Activated T-cell treated with anti-CD3 and anti-CD28 coated beads, Interleukin-2, amount 50 U/mL, for 24 hours (primary cell): ENCODE data around the gene RAPGEF4.

Experiments
- DNase-seq: peaks from one replicate; pipeline ENCODE4 v3.0.0-alpha.2; 2020
- H3K27ac Mint-ChIP-seq: 2 replicates; pipeline ENCODE4 v1.8.0; 2020; ENCODE audit warnings: mild to moderate bottlenecking, mixed read lengths
- H3K27me3 Mint-ChIP-seq: 2 replicates; pipeline ENCODE4 v1.8.0; 2020; ENCODE audit warnings: mixed read lengths
- H3K36me3 Mint-ChIP-seq: 2 replicates; pipeline ENCODE4 v1.8.0; 2020; ENCODE audit warnings: low read depth, mixed read lengths
- H3K4me1 Mint-ChIP-seq: 2 replicates; pipeline ENCODE4 v1.8.0; 2020; ENCODE audit warnings: low read depth, mixed read lengths
- H3K4me3 Mint-ChIP-seq: 2 replicates; pipeline ENCODE4 v1.8.0; 2020; ENCODE audit warnings: mild to moderate bottlenecking, moderate library complexity, mixed read lengths
- H3K9me3 Mint-ChIP-seq: 2 replicates; pipeline ENCODE4 v1.8.0; 2020; ENCODE audit warnings: mixed read lengths

The RAPGEF4 gene

DNA sequence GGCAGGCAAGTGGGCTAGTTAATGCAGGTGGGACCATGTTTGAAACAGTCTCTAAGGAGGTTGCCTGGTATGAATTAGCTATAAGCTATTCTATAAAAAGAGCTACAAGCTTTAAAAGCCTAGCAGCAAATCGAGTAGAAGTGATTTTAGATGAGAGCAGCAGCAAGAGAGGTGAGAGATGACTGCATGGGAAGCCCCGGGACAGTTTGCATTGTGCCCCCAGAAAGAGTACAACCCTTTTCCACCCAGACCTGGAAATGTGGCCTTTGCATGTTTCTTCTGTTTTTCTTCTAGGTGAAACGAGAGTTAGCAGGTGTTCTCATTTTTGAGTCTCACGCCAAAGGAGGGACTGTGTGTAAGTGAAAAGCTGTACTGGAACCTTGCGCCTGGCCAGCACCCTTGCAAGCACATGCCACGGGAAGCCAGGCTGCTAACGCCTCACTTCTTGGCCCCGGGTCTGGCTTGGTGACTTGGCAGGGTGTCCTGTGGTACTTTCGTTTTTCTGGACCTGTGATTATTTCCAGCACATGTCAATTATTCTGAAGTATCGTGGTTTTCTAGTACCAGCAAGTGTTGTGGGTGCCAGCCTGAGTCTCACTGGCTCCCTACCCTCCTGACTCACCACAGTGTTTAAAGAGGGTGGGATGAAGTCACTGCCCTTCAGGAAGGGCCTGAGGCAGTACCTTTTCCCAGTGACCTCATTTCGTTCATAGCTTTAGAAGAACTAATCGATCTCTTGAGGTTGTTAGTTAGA is 249.7 kb downstream of the RAPGEF4 start:
- Mint-ChIP-seq H3K4me3 (no peak overlapping the region), H3K27me3 (peaks cover 15% of the 10 kb centered on the region), H3K27ac (peak overlapping the region; percentile 80), H3K9me3 (no peaks in the 10 kb centered on the region), H3K4me1 (peaks cover 14% of the 10 kb centered on the region), H3K36me3 (no peaks in the 10 kb centered on the region)
- DNase-seq: no peak

DNA sequence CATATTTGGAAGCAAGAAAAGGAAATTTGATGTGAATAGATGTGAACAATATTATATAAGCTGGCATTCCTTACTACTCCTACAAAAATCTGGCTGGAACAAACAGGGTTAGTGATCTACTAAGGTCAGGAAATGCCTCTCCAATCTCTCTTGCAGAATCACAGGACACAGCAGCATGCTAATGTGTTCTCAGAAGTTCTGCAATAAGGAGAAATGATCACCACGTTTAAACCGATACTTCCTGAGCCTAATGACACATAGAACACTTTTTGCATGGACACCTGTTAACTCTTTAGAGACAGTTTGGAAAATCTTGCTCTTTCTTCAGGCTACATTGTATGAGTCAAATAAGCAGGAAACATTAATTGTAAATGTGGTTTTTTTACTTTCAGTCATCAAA is 250.4 kb downstream of the RAPGEF4 start:
- no peak for DNase-seq
- Mint-ChIP-seq H3K36me3 (no peaks in the 10 kb centered on the region), H3K27me3 (peaks cover 18% of the 10 kb centered on the region), H3K4me1 (peaks cover 14% of the 10 kb centered on the region), H3K4me3 (no peak overlapping the region), H3K9me3 (no peaks in the 10 kb centered on the region), H3K27ac (peak overlapping the region; percentile 80)

DNA sequence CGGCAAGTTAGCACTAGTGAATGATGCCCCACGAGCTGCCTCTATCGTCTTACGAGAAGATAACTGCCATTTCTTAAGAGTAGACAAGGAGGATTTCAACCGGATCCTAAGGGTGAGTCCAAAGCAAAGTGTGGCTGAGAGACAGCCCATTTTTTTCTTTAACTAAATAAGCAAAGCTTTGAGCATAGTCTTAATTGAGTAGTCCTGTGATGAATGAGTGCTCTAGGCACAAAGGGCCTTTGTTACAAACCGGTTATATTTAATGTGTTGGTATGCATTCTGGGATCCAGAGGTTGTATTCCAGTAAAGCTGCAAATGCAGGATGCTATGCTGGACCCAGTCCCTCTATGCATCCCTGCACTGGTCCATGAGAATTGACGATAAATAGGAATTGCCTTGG is 253.1 kb downstream of the RAPGEF4 start:
- Mint-ChIP-seq H3K4me3 (no peak overlapping the region), H3K27me3 (peaks cover 3% of the 10 kb centered on the region), H3K9me3 (no peaks in the 10 kb centered on the region), H3K27ac (no peak overlapping the region), H3K4me1 (peaks cover 14% of the 10 kb centered on the region), H3K36me3 (no peaks in the 10 kb centered on the region)
- DNase-seq: no peak

DNA sequence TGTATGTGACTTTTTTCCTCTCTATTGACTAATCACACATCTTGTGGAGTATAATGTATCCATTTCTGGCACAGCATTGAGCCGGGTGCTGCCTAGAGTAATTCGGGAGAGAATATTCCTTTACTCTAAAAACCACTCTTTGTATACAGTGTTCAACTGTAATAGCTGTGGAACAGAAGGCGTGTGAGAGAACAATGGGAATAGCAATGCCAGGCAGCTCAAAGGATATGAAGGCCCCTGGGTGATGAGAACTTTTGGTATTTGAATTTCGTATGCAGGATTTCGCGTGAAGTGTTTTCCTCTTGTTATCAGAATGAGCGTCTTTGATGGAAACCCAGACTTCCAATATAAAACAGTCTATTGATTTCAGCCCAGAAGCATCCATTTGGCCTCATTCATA is 255.4 kb downstream of the RAPGEF4 start:
- no peak for DNase-seq
- Mint-ChIP-seq H3K9me3 (no peaks in the 10 kb centered on the region), H3K27ac (no peak overlapping the region), H3K27me3 (peaks cover 6% of the 10 kb centered on the region), H3K4me3 (no peak overlapping the region), H3K36me3 (no peaks in the 10 kb centered on the region), H3K4me1 (peaks cover 2% of the 10 kb centered on the region)

DNA sequence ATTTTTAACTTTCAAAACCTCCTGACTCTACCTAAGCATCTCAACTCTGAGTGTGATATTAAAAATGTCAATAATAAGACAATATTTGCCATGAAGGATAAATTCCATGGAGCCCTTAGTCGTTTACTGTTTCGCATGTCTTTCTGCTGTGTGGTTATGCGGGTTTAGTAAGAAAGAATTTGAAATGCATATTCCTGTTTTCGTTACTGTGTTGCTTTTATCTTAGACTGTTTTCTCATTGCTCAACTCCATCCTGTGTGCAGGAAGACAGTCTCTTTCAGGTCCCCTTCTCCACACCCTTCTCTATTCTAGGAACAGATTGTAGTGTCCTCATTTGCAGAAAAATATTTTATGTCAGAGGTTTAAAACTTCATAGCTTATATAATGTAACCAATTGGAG is 257.5 kb downstream of the RAPGEF4 start:
- no peak for DNase-seq
- Mint-ChIP-seq H3K9me3 (no peaks in the 10 kb centered on the region), H3K36me3 (no peaks in the 10 kb centered on the region), H3K4me1 (no peaks in the 10 kb centered on the region), H3K4me3 (no peak overlapping the region), H3K27me3 (peaks cover 16% of the 10 kb centered on the region), H3K27ac (no peak overlapping the region)

DNA sequence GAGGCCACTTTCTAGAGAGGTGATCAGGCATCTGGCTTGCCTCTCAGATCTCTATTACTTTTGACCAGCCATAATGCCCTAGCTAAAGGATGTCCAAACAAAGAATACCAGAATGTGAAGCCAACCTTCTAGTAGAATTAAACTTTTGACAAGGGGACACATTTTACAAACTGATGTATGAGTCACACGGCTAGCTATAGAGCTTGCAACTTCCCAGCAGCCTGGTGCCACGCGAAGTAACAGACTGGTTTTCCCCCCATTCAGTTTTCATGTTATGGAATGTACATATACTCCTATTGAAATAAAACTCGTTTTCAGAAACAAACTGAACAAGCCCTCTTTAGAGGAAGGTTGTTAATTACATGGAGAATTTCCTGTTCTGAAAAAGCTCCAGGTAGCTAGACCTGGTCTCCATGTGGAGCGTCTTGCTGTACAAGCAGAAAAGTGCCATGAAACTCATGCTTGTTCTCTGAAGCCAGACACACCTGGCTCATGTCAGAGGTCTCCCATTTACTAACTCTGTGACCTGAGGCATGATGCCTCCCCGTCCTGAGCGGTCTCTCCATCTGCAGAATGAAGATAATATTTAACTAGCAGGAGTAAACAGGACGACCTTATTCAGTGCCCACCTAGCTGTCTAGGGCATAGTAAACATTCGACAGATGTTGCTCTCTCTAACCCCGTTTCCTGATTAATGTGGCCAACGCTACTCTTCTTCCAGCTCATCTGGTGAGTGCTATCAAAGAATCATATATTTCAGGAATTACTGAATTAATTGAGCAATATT is 258.5 kb downstream of the RAPGEF4 start:
- no peak for DNase-seq
- H3K36me3 Mint-ChIP-seq: no peaks in the 10 kb centered on the region
- no peaks in the 10 kb centered on the region for H3K4me1 Mint-ChIP-seq
- H3K27me3 Mint-ChIP-seq: peaks cover 16% of the 10 kb centered on the region
- H3K27ac Mint-ChIP-seq: no peak overlapping the region
- no peaks in the 10 kb centered on the region for H3K9me3 Mint-ChIP-seq
- H3K4me3 Mint-ChIP-seq: no peak overlapping the region

DNA sequence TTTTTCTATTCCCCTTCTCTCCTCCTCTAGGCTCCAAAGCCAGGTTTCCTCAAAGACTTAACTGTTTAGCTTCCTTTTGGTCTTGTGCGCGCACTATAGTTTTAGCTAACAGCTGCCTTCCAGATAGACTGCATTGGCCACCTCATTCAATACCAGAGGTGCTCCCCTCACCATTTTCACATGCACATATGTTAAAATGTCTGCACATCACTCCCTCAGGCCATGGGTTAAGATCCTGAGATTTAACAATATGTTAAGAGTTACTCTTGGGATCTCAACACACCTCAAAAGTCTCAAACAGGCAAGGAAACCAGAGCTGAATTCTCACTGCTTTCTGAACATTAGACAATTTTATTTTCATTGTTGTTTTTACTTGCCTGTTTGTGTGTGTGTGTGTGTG is 259.2 kb downstream of the RAPGEF4 start:
- peaks cover 16% of the 10 kb centered on the region for H3K27me3 Mint-ChIP-seq
- DNase-seq: no peak

DNA sequence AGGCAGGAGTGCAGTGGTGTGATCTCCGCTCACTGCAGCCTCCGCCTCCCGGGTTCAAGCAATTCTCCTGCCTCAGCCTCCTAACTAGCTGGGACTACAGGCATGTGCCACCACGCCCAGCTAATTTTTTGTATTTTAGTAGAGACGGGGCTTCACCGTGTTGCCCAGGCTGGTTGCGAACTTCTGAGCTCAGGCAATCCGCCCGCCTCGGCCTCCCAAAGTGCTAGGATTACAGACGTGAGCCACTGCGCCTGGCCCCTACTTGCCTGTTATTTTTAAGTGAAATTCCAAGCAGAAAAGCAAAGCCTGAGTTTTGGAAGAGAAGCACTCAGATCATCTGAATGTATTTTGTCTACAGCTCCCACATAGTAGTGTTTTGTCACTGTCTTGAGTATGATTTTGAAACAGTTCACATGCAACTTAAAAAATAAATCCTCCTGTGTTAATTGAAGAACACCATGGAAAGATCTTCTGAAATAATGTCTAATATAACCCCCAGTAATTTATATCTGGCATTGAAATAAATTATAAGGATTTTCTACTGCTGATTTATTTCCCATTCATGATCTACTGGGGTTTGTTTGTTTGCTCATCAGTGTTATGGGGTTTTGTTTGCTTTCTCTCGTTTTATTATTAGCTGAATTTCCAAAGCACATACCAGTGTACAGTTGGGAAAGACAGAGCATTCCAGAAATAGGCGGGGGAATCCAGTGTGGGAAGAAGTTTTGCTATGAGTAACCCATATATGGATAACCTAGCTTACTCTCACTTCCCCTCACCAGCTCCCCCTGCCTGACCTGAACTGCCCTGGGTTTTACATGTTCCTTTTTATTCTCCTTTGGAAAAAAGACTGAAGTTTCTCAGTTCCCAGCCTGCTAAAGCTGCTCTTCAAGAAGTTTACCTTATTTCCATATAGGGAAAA is 259.9 kb downstream of the RAPGEF4 start:
- H3K4me1 Mint-ChIP-seq: no peaks in the 10 kb centered on the region
- no peak overlapping the region for H3K4me3 Mint-ChIP-seq
- H3K27me3 Mint-ChIP-seq: peaks cover 20% of the 10 kb centered on the region
- no peak overlapping the region for H3K27ac Mint-ChIP-seq
- DNase-seq: no peak
- H3K9me3 Mint-ChIP-seq: no peaks in the 10 kb centered on the region
- H3K36me3 Mint-ChIP-seq: no peaks in the 10 kb centered on the region

More for the DNA sequence above, 259.2 kb downstream of the RAPGEF4 start:
- Mint-ChIP-seq H3K36me3 (no peaks in the 10 kb centered on the region), H3K9me3 (no peaks in the 10 kb centered on the region), H3K4me3 (no peak overlapping the region), H3K4me1 (no peaks in the 10 kb centered on the region), H3K27ac (no peak overlapping the region)

DNA sequence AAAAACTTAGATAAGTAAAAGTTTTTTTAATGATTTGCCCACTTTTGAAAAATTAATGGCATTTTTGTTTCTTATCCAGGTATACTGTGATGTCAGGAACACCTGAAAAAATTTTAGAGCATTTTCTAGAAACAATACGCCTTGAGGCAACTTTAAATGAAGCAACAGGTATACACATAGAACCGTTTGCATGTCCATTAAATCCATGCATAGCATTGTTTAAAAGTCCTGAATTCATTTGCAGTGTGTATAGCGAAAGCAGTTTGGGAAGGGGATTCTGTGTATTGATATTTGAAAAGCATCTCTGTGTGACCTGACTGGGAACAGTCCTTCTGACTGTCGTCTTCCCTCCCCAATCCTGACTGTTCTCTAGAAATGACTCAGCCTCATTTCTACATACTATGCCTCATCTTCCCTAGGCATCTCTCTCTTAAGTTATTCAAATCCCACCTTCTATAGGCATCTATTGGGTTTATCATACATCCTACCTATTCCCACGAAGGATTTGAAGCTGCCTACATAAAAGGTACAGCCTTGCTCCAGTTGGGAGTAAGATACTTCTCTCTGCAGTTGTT is 260.8 kb downstream of the RAPGEF4 start:
- Mint-ChIP-seq H3K27ac (no peak overlapping the region), H3K4me1 (no peaks in the 10 kb centered on the region), H3K36me3 (no peaks in the 10 kb centered on the region), H3K27me3 (peaks cover 20% of the 10 kb centered on the region), H3K9me3 (no peaks in the 10 kb centered on the region), H3K4me3 (no peak overlapping the region)
- no peak for DNase-seq

DNA sequence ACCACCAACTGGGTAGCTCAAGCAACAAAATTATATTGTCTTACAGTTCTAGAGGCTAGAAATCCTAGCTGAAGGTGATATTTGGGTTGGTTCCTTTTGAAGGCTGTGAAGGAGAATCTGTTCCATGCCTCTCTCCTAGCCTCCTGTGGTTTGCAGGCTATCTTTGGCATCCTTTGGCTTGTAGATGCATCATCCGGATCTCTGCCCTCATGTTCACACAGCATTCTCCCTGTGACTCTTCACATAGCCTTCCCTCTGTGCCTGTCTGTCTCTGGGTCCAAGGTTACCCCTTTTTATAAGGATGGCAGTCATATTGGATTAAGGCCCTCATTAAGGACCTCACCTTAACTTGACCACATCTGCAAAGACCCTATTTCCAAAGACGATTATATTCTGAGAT is 261.4 kb downstream of the RAPGEF4 start:
- H3K9me3 Mint-ChIP-seq: no peaks in the 10 kb centered on the region
- no peaks in the 10 kb centered on the region for H3K36me3 Mint-ChIP-seq
- peaks cover 20% of the 10 kb centered on the region for H3K27me3 Mint-ChIP-seq
- DNase-seq: no peak
- no peak overlapping the region for H3K4me3 Mint-ChIP-seq
- H3K4me1 Mint-ChIP-seq: no peaks in the 10 kb centered on the region
- no peak overlapping the region for H3K27ac Mint-ChIP-seq

DNA sequence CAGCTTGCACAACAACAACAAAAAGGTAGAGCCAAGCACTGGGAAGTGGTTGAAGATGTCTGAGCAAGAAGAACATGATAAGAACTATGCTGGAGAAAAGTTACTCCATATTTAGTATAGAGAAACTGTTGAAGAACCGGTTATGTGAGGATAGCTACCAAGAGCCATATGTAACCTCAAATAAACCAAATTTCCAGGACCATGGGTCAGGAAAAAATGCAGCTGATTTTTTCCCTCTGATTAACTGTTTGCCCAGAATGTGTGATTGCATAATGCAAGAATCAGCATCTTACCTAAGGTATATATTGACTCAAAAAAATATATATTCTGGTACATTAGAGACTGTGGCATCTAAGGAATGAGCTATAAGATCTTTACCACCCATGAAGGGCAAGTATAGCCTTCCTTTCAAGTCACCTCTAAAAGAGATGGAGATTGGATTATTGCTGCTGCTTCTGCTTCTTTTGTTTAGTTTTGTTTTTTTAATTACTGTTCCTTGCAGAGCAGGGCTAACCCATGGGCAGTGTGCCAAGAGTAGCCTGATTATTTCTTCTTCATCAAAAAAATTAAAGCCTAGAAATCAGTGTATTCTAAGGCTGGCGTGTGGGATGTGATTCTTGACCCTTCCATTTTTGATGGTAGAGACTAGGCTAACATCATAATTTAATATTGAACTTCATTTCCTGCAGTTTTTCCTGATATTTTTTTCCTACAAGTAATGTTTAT is 263.1 kb downstream of the RAPGEF4 start:
- no peak overlapping the region for H3K27ac Mint-ChIP-seq
- no peaks in the 10 kb centered on the region for H3K4me1 Mint-ChIP-seq
- H3K36me3 Mint-ChIP-seq: no peaks in the 10 kb centered on the region
- DNase-seq: no peak
- H3K4me3 Mint-ChIP-seq: no peak overlapping the region
- peaks cover 20% of the 10 kb centered on the region for H3K27me3 Mint-ChIP-seq
- H3K9me3 Mint-ChIP-seq: no peaks in the 10 kb centered on the region

DNA sequence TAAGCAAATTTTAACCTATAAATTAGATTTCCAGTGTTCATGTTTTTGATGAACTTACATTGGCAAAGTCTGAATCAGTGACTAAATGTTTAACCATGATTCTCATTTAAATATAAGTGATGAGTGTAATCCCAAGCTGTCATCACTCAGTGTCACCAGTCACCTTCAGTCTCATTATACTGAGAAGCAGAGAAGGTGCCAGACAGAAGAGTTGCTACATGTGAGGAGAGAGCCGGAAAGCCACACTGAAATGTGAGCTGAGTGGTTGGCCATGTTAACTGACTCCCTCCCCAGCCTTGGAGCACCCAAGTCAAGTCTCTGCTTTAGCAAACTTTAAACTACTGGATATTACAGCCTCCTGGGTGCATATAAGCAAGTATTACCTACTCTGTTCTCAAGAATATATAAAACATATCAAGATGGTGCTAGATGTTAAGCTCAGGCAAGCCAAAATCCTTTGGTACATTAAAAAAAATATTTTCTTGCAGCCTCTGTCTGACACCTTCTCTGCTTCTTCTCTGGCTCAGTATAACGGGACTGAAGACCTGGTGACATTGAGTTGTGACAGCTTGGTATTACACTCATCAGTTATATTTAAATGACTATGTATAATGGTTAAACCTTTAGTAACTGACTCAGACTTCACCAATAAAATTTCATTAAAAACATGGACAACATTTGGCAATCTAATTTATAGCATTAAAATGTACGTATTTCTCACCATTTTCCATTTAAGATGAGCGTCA is 264.2 kb downstream of the RAPGEF4 start:
- DNase-seq: no peak
- H3K4me1 Mint-ChIP-seq: no peaks in the 10 kb centered on the region
- H3K4me3 Mint-ChIP-seq: no peak overlapping the region
- H3K36me3 Mint-ChIP-seq: no peaks in the 10 kb centered on the region
- H3K9me3 Mint-ChIP-seq: no peaks in the 10 kb centered on the region
- H3K27me3 Mint-ChIP-seq: peaks cover 20% of the 10 kb centered on the region
- H3K27ac Mint-ChIP-seq: no peak overlapping the region
